Activated T-cell treated with anti-CD3 and anti-CD28 coated beads for 4 hours (primary cell): ENCODE results near the gene NPTN.
"Not testable (repeated sequence)": the region's sequence is repeated elsewhere in the genome, so short reads cannot be mapped to it uniquely, and the experiment has no call there.

Experiments
- DNase-seq: peaks from one replicate; pipeline ENCODE4 v3.0.0-alpha.2; 2020

Gene NPTN

GRCh38 chr15:73633111-73633990, at the start of gene NPTN:
TSS of gene NPTN (minus strand) at chr15:73633389. CDS start at chr15:73633215, 174 bp downstream.
- peak; percentile 97 for DNase-seq

- DNase-seq = no peak
Observed at GRCh38 chr15:73682600-73683090, 49.5 kb upstream of the NPTN start.

- no peak for DNase-seq
Observed at GRCh38 chr15:73681856-73682599, 48.8 kb upstream of the NPTN start.

- no peak for DNase-seq
Observed at GRCh38 chr15:73681063-73681462, 47.9 kb upstream of the NPTN start.

GRCh38 chr15:73680549-73680948, 47.4 kb upstream of the NPTN start:
- no peak for DNase-seq

GRCh38 chr15:73679964-73680363, 46.8 kb upstream of the NPTN start:
- DNase-seq = no peak

GRCh38 chr15:73679180-73679579, 46.0 kb upstream of the NPTN start:
- DNase-seq = no peak

- DNase-seq = no peak
Observed at GRCh38 chr15:73678498-73678897, 45.3 kb upstream of the NPTN start.

- DNase-seq = no peak
Observed at GRCh38 chr15:73677733-73678132, 44.5 kb upstream of the NPTN start.

- peak; percentile 42 for DNase-seq
Observed at GRCh38 chr15:73677146-73677607, 44.0 kb upstream of the NPTN start.

- no peak for DNase-seq
Observed at GRCh38 chr15:73674587-73674986, 41.4 kb upstream of the NPTN start.

GRCh38 chr15:73660455-73660854, 27.3 kb upstream of the NPTN start:
- no peak for DNase-seq

- DNase-seq = no peak
Observed at GRCh38 chr15:73658645-73659044, 25.5 kb upstream of the NPTN start.

- DNase-seq = no peak
Observed at GRCh38 chr15:73655724-73656123, 22.5 kb upstream of the NPTN start.

GRCh38 chr15:73654659-73655058, 21.5 kb upstream of the NPTN start:
- no peak for DNase-seq

GRCh38 chr15:73650416-73651126, 17.4 kb upstream of the NPTN start:
- no peak for DNase-seq

GRCh38 chr15:73648014-73648295, 14.8 kb upstream of the NPTN start:
- no peak for DNase-seq

- no peak for DNase-seq
Observed at GRCh38 chr15:73647259-73648013, 14.2 kb upstream of the NPTN start.

- DNase-seq = not testable (repeated sequence)
Observed at GRCh38 chr15:73639464-73639863, 6.3 kb upstream of the NPTN start.

GRCh38 chr15:73637527-73637926, 4.3 kb upstream of the NPTN start:
- no peak for DNase-seq

GRCh38 chr15:73633991-73634495, 854 bp upstream of the NPTN start:
- DNase-seq = no peak

GRCh38 chr15:73632670-73633058, 525 bp downstream of the NPTN start:
- DNase-seq = no peak
